Measurements from ENCODE around the gene HK2.
"Not testable (repeated sequence)": the region's sequence is repeated elsewhere in the genome, so short reads cannot be mapped to it uniquely, and the experiment has no call there.

HK2 gene

DNA sequence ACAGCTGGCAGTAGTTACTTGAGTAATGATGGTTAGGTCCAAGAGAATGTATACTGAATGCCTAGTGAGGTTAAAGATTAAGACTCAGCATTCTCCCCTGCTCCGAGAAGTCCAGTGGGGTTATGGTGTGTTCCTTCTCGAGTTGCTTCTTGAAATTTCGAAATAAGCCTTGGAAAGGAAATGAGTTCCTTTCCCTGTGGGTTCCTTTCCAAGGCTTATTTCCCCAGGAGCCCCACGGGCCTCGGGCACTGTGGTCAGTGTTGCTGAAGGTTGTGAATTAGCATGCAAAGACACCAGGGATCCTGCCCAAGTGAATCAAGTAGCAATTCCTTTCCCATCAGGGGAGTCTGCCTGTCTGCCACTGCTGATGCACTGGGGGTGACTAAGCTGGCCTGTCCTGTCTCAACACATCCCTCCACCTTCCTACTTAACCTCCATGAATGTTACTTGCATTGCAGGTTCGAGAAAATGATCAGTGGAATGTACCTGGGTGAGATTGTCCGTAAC lies 53.6 kb downstream of the HK2 start:
- DNase-seq (ENCODE audit: low read depth, low spot score) = no peak
- WGBS (ENCODE audit: insufficient coverage, insufficient read length) = no CpG with 5 or more reads among the region's 7 CpGs

DNA sequence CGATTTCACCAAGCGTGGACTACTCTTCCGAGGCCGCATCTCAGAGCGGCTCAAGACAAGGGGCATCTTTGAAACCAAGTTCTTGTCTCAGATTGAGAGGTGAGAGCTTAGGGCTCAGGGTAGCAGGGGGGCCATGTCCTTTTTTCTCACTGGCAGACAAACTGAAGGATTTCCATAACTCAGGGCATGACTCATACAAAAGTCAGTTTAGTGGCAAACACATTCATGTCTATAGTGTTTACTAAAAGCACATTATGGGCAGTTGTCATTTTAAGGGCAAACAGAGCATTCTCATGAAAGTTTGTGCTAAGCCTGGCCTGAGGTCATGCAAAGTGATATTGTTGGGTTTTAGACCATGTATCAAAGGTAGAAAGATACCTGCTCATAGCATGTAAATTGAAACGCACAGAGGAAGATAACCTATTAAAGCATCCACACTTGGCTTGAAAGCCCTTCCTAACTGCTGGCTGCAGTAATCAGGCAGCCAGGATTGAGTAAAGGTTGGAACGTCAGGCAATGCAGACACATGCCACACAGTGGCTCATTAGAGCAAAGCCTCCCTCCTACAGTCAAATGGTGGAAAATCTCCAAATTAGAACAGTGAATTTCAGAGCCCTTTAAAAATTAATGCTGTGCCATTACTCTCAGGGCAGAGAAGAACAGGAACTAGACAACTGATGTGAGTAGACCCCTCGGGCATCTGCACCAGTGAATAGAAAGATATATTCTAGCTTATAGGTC lies 54.2 kb downstream of the HK2 start:
- Histone ChIP-seq H3K36me3 (ENCODE audit: control insufficient read depth, insufficient read depth, low read length) (peaks cover 50% of the 10 kb centered on the region), H3K27ac (ENCODE audit: low read length) (no peak overlapping the region), H3K27me3 (ENCODE audit: control insufficient read depth, insufficient read depth, low read length) (no peaks in the 10 kb centered on the region), H3K9me3 (ENCODE audit: control insufficient read depth, insufficient read depth, low read length) (no peaks in the 10 kb centered on the region), H3K4me1 (ENCODE audit: control insufficient read depth, insufficient read depth, low read length) (no peaks in the 10 kb centered on the region), H3K4me3 (ENCODE audit: low read length) (no peak overlapping the region)
- no peak for DNase-seq (ENCODE audit: low read depth, low spot score)
- no CpG with 5 or more reads among the region's 8 CpGs for WGBS (ENCODE audit: insufficient coverage, insufficient read length)

More for the DNA sequence above, 53.6 kb downstream of the HK2 start:
- Histone ChIP-seq H3K4me3 (ENCODE audit: low read length) (no peak overlapping the region), H3K27me3 (ENCODE audit: control insufficient read depth, insufficient read depth, low read length) (no peaks in the 10 kb centered on the region), H3K27ac (ENCODE audit: low read length) (no peak overlapping the region), H3K9me3 (ENCODE audit: control insufficient read depth, insufficient read depth, low read length) (no peaks in the 10 kb centered on the region), H3K36me3 (ENCODE audit: control insufficient read depth, insufficient read depth, low read length) (peaks cover 55% of the 10 kb centered on the region), H3K4me1 (ENCODE audit: control insufficient read depth, insufficient read depth, low read length) (no peaks in the 10 kb centered on the region)

DNA sequence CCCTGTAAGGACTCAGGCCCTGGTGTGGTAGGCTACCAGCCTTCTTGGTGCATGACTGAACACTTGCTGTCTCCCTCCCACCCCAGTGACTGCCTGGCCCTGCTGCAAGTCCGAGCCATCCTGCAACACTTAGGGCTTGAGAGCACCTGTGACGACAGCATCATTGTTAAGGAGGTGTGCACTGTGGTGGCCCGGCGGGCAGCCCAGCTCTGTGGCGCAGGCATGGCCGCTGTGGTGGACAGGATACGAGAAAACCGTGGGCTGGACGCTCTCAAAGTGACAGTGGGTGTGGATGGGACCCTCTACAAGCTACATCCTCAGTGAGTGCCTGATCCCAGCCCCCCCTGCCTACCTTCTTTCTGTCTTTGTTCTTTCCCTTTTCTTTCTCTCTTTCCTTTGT lies 55.2 kb downstream of the HK2 start:
- no peak overlapping the region for H3K4me3 ChIP-seq (ENCODE audit: low read length)
- no peaks in the 10 kb centered on the region for H3K4me1 ChIP-seq (ENCODE audit: control insufficient read depth, insufficient read depth, low read length)
- H3K27me3 ChIP-seq (ENCODE audit: control insufficient read depth, insufficient read depth, low read length) = no peaks in the 10 kb centered on the region
- no peak for DNase-seq (ENCODE audit: low read depth, low spot score)
- no peak overlapping the region for H3K27ac ChIP-seq (ENCODE audit: low read length)
- peaks cover 46% of the 10 kb centered on the region for H3K36me3 ChIP-seq (ENCODE audit: control insufficient read depth, insufficient read depth, low read length)
- no peaks in the 10 kb centered on the region for H3K9me3 ChIP-seq (ENCODE audit: control insufficient read depth, insufficient read depth, low read length)
- WGBS (ENCODE audit: insufficient coverage, insufficient read length) = no CpG with 5 or more reads among the region's 9 CpGs

- H3K27ac ChIP-seq (ENCODE audit: low read length) = no peak overlapping the region
- H3K4me3 ChIP-seq (ENCODE audit: low read length) = no peak overlapping the region
- no peaks in the 10 kb centered on the region for H3K27me3 ChIP-seq (ENCODE audit: control insufficient read depth, insufficient read depth, low read length)
- no peaks in the 10 kb centered on the region for H3K9me3 ChIP-seq (ENCODE audit: control insufficient read depth, insufficient read depth, low read length)
- peaks cover 39% of the 10 kb centered on the region for H3K36me3 ChIP-seq (ENCODE audit: control insufficient read depth, insufficient read depth, low read length)
- no peak for DNase-seq (ENCODE audit: low read depth, low spot score)
- no CpG with 5 or more reads among the region's 8 CpGs for WGBS (ENCODE audit: insufficient coverage, insufficient read length)
- no peaks in the 10 kb centered on the region; the same call in 1 of the 2 replicates for H3K4me1 ChIP-seq (ENCODE audit: control insufficient read depth, insufficient read depth, low read length)
Observed at GRCh38 chr2:74890711-74891110, 56.8 kb downstream of the HK2 start.

DNA sequence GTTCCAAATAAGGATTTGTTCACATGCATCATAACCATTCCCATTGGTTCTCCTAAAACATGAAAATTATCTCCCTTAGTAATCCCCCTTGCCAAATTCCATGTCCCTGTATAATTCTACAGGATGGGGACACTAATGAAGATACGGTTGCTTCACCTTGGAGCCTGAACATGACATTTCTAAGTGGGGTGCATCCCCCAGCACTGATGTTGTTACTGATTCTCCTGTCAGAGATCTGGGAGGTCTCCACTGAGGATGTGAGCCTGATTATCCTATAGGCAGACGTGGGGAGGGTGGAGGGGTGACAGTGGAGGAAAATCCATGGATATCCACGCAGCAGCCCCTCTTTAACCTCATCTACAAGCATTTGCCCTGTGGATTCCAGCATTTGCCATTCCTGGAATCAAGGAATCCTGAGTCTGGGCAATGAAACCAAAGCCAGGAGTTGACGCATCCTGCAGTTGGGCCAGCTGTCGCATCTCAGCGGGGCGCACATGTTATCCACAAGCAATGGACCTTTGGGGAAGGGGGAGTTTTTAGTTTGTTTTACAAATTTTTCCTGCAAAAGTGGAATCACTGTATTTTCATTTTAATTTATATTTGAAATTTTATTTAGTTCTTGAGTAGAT lies 57.3 kb downstream of the HK2 start:
- Histone ChIP-seq H3K36me3 (ENCODE audit: control insufficient read depth, insufficient read depth, low read length) (peaks cover 36% of the 10 kb centered on the region), H3K4me3 (ENCODE audit: low read length) (no peak overlapping the region), H3K27me3 (ENCODE audit: control insufficient read depth, insufficient read depth, low read length) (no peaks in the 10 kb centered on the region), H3K4me1 (ENCODE audit: control insufficient read depth, insufficient read depth, low read length) (no peaks in the 10 kb centered on the region; the same call in 1 of the 2 replicates), H3K27ac (ENCODE audit: low read length) (no peak overlapping the region), H3K9me3 (ENCODE audit: control insufficient read depth, insufficient read depth, low read length) (no peaks in the 10 kb centered on the region)
- no peak for DNase-seq (ENCODE audit: low read depth, low spot score)
- no CpG with 5 or more reads among the region's 7 CpGs for WGBS (ENCODE audit: insufficient coverage, insufficient read length)

- not testable (repeated sequence) for DNase-seq (ENCODE audit: low read depth, low spot score); H3K27me3 ChIP-seq (ENCODE audit: control insufficient read depth, insufficient read depth, low read length); H3K27ac ChIP-seq (ENCODE audit: low read length); H3K4me1 ChIP-seq (ENCODE audit: control insufficient read depth, insufficient read depth, low read length); H3K4me3 ChIP-seq (ENCODE audit: low read length); H3K9me3 ChIP-seq (ENCODE audit: control insufficient read depth, insufficient read depth, low read length)
- peaks cover 32% of the 10 kb centered on the region for H3K36me3 ChIP-seq (ENCODE audit: control insufficient read depth, insufficient read depth, low read length)
- no CpG with 5 or more reads among the region's 4 CpGs for WGBS (ENCODE audit: insufficient coverage, insufficient read length)
Observed at GRCh38 chr2:74891816-74892215, 57.9 kb downstream of the HK2 start.

- no peak for DNase-seq (ENCODE audit: low read depth, low spot score)
- H3K4me1 ChIP-seq (ENCODE audit: control insufficient read depth, insufficient read depth, low read length) = no peaks in the 10 kb centered on the region; the same call in 1 of the 2 replicates
- no peak overlapping the region for H3K27ac ChIP-seq (ENCODE audit: low read length)
- WGBS (ENCODE audit: insufficient coverage, insufficient read length) = no CpG with 5 or more reads among the region's 5 CpGs
- no peak overlapping the region for H3K4me3 ChIP-seq (ENCODE audit: low read length)
- no peaks in the 10 kb centered on the region for H3K27me3 ChIP-seq (ENCODE audit: control insufficient read depth, insufficient read depth, low read length)
- no peaks in the 10 kb centered on the region for H3K9me3 ChIP-seq (ENCODE audit: control insufficient read depth, insufficient read depth, low read length)
- H3K36me3 ChIP-seq (ENCODE audit: control insufficient read depth, insufficient read depth, low read length) = peaks cover 24% of the 10 kb centered on the region
Observed at GRCh38 chr2:74892609-74893008, 58.7 kb downstream of the HK2 start.

- H3K36me3 ChIP-seq (ENCODE audit: control insufficient read depth, insufficient read depth, low read length) = peaks cover 17% of the 10 kb centered on the region
- H3K27me3 ChIP-seq (ENCODE audit: control insufficient read depth, insufficient read depth, low read length) = no peaks in the 10 kb centered on the region
- no peak overlapping the region for H3K4me3 ChIP-seq (ENCODE audit: low read length)
- no CpG with 5 or more reads among the region's 5 CpGs for WGBS (ENCODE audit: insufficient coverage, insufficient read length)
- no peaks in the 10 kb centered on the region for H3K9me3 ChIP-seq (ENCODE audit: control insufficient read depth, insufficient read depth, low read length)
- no peaks in the 10 kb centered on the region; the same call in 1 of the 2 replicates for H3K4me1 ChIP-seq (ENCODE audit: control insufficient read depth, insufficient read depth, low read length)
- H3K27ac ChIP-seq (ENCODE audit: low read length) = no peak overlapping the region
- no peak for DNase-seq (ENCODE audit: low read depth, low spot score)
Observed at GRCh38 chr2:74893332-74893731, 59.4 kb downstream of the HK2 start.

DNA sequence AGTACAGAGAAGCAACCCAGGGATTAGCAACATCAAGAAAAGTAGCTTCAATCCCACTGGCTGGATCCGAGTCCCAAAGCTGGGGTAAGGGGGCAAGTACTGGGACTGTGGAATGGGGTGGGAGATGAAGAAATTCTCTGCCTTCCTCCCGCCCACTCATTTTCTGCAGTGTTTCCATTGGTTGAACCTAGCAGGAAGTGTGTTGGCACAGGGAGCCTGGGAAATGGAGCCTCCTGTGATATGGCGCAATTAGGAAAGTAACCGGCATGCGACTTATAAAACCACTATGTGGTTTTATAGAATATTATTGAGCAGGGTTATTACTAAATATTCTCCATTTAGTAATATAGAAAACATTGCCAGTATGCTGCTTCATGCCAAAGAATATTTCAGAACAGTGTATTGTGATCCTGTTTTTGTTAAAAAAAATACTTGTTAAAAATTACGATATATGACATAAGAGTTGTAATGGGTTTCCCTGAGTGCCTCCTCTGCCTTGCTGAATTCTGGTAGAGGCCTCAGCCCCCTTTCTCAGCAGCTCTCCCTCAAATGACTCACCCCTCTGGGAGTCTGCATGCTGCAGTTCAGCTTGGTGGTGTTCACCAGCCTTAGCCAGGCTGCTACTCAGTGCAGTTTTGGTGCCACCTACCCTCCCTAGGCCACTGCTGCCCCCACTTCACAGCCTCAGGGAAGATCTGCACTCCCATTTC lies 60.5 kb downstream of the HK2 start:
- no peak overlapping the region for H3K4me3 ChIP-seq (ENCODE audit: low read length)
- no CpG with 5 or more reads among the region's 6 CpGs for WGBS (ENCODE audit: insufficient coverage, insufficient read length)
- H3K27ac ChIP-seq (ENCODE audit: low read length) = no peak overlapping the region
- peaks cover 9% of the 10 kb centered on the region for H3K36me3 ChIP-seq (ENCODE audit: control insufficient read depth, insufficient read depth, low read length)
- H3K9me3 ChIP-seq (ENCODE audit: control insufficient read depth, insufficient read depth, low read length) = no peaks in the 10 kb centered on the region
- H3K4me1 ChIP-seq (ENCODE audit: control insufficient read depth, insufficient read depth, low read length) = no peaks in the 10 kb centered on the region; the same call in 1 of the 2 replicates
- H3K27me3 ChIP-seq (ENCODE audit: control insufficient read depth, insufficient read depth, low read length) = no peaks in the 10 kb centered on the region
- DNase-seq (ENCODE audit: low read depth, low spot score) = no peak

GRCh38 chr2:74895001-74895400 lies 61.1 kb downstream of the HK2 start:
- no peaks in the 10 kb centered on the region; the same call in 1 of the 2 replicates for H3K4me1 ChIP-seq (ENCODE audit: control insufficient read depth, insufficient read depth, low read length)
- DNase-seq (ENCODE audit: low read depth, low spot score) = no peak
- H3K36me3 ChIP-seq (ENCODE audit: control insufficient read depth, insufficient read depth, low read length) = peaks cover 8% of the 10 kb centered on the region
- no CpG with 5 or more reads among the region's 2 CpGs for WGBS (ENCODE audit: insufficient coverage, insufficient read length)
- H3K27ac ChIP-seq (ENCODE audit: low read length) = no peak overlapping the region
- no peaks in the 10 kb centered on the region for H3K27me3 ChIP-seq (ENCODE audit: control insufficient read depth, insufficient read depth, low read length)
- no peak overlapping the region for H3K4me3 ChIP-seq (ENCODE audit: low read length)
- no peaks in the 10 kb centered on the region for H3K9me3 ChIP-seq (ENCODE audit: control insufficient read depth, insufficient read depth, low read length)

Data from iPS DF 6.9 (cell line).